K562 (cell line): ENCODE measurements around the gene ADPRHL1. TPM values are rescaled to one million over a fixed set of nuclear protein-coding genes. Genes with fewer than 3 reads are reported as not detected.
A peak's percentile ranks its signal among the peaks of the same experiment; 100 is the strongest.

ENCODE experiments used
- ATAC-seq: fragments of 200-7000 bp; cut with Tn5 transposase; 3 replicates; pipeline ENCODE4 v1.9.1; 2020; ENCODE audit warnings: moderate library complexity
- BruUV-seq: library from RNA; stranded (reverse); fragments of 400-500 nt; replicated peaks from 2 replicates; lab custom pipeline; 2021; lab: Mats Ljungman, UMichigan
- CTCF ChIA-PET: fragments of 300-600 bp; formaldehyde crosslinking; extraction: SDS; loops from one replicate; lab custom pipeline; 2021; ENCODE audit warnings: low intra/inter-chr PET ratio; lab: Yijun Ruan, JAX
- POLR2A ChIA-PET: fragments of 300-600, 350-650 bp; sonication (Branson Sonifier 250); formaldehyde crosslinking; extraction: SDS; loops from one replicate; lab custom pipeline; 2021; ENCODE audit warnings: antibody characterized with exemption, inconsistent platforms; lab: Yijun Ruan, JAX
- DNase-seq, 4 experiments: peaks; one replicate each; pipeline versions ENCODE4 v3.0.0 to v3.0.0-alpha.2; 2011 to 2018; ENCODE audit warnings: low spot score in 3 of 4, mixed read lengths in 3 of 4; ENCODE audit errors: extremely low read depth in 1 of 4
- FAIRE-seq: peaks from 2 replicates; lab custom pipeline; 2011; peaks lifted over from hg19 to GRCh38; lab: Jason Lieb, UNC
- H2AFZ ChIP-seq: 2 replicates; pipeline ENCODE4 v1.6.0; 2011; ENCODE audit warnings: low read depth, low read length, control low read depth, inconsistent platforms
- H3K27ac ChIP-seq: fragments of 200-600 bp; 3 replicates; pipeline ENCODE4 v1.8.0; 2011; ENCODE audit warnings: low read depth, mild to moderate bottlenecking, control low read depth, inconsistent platforms, low read length, moderate library complexity, mixed read lengths; ENCODE audit errors: extremely low read depth
- H3K27me3 ChIP-seq, 2 experiments: fragments of 300-600 bp in 1 of 2; 2 replicates in 1 of 2; 3 replicates in 1 of 2; pipeline versions ENCODE4 v1.6.0 to v1.8.0; 2011; ENCODE audit warnings: inconsistent platforms in 2 of 2, low read length in 2 of 2, mild to moderate bottlenecking in 1 of 2, mixed read lengths in 1 of 2, moderate library complexity in 1 of 2; ENCODE audit not compliant: control insufficient read depth in 2 of 2, insufficient read depth in 2 of 2
- H3K36me3 ChIP-seq: fragments of 300-600 bp; 3 replicates; pipeline ENCODE4 v1.8.0; 2011; ENCODE audit warnings: mild to moderate bottlenecking, low read length, inconsistent platforms; ENCODE audit not compliant: control insufficient read depth, insufficient read depth
- H3K4me1 ChIP-seq, 2 experiments: fragments of 200-600 bp in 1 of 2; replicated peaks in 1 of 2; 2 replicates in 1 of 2; 3 replicates in 1 of 2; pipeline versions ENCODE4 v1.5.1 to v1.8.0; 2011; ENCODE audit warnings: inconsistent platforms in 2 of 2, low read length in 2 of 2, mild to moderate bottlenecking in 1 of 2, mixed read lengths in 1 of 2, moderate library complexity in 1 of 2; ENCODE audit not compliant: control insufficient read depth in 2 of 2, insufficient read depth in 2 of 2
- H3K4me2 ChIP-seq: 2 replicates; pipeline ENCODE4 v1.6.1; 2011; ENCODE audit warnings: low read length, control low read depth, inconsistent platforms, mixed read lengths; ENCODE audit not compliant: insufficient read depth
- H3K4me3 ChIP-seq: fragments of 200-600 bp; sonication (generic), shearing (Covaris generic); 2 replicates; pipeline ENCODE4 v1.5.1; 2016; ENCODE audit warnings: control low read depth, inconsistent platforms
- H3K79me2 ChIP-seq: fragments of 200-600 bp; 3 replicates; pipeline ENCODE4 v1.8.0; 2011; ENCODE audit warnings: low read length, inconsistent platforms; ENCODE audit not compliant: control insufficient read depth, insufficient read depth
- H3K9ac ChIP-seq, 2 experiments: 2 replicates each; pipeline versions ENCODE4 v1.6.0 to v1.6.1; 2011; ENCODE audit warnings: low read depth in 2 of 2, low read length in 2 of 2, control low read depth in 1 of 2, inconsistent platforms in 1 of 2, mild to moderate bottlenecking in 1 of 2, mixed read lengths in 1 of 2; ENCODE audit not compliant: insufficient read depth in 1 of 2
- H3K9me1 ChIP-seq: one replicate; pipeline ENCODE4 v1.6.0; 2011; ENCODE audit warnings: inconsistent platforms, mild to moderate bottlenecking, low read length, moderate library complexity; ENCODE audit not compliant: control insufficient read depth, insufficient read depth
- H3K9me3 ChIP-seq: replicated peaks from 2 replicates; pipeline ENCODE4 v1.5.1; 2011; ENCODE audit warnings: low read depth, low read length, inconsistent platforms; ENCODE audit not compliant: control insufficient read depth, insufficient read depth
- H4K20me1 ChIP-seq: replicated peaks from 2 replicates; pipeline ENCODE4 v1.6.1; 2011; ENCODE audit warnings: low read length, inconsistent platforms, mixed read lengths; ENCODE audit not compliant: control insufficient read depth, insufficient read depth
- ADNP ChIP-seq: fragments of 200-800 bp; sonication (Bioruptor generic); IDR thresholded peaks from 2 replicates; pipeline ENCODE4 v1.6.1; 2016; ENCODE audit warnings: missing genetic modification characterization, missing compliant biosample characterization
- ETV5 ChIP-seq: sonication (generic); formaldehyde crosslinking; IDR thresholded peaks from 2 replicates; pipeline ENCODE4 v1.4.0; 2020; ENCODE audit warnings: low read depth, mild to moderate bottlenecking, missing genetic modification reagents
- EZH2 ChIP-seq: IDR thresholded peaks from 2 replicates; pipeline ENCODE4 v1.6.1; 2012; ENCODE audit warnings: low read depth, mild to moderate bottlenecking, inconsistent platforms, low read length, borderline replicate concordance
- PRPF4 ChIP-seq: fragments of 200-400 bp; formaldehyde crosslinking; IDR thresholded peaks from one replicate; pipeline ENCODE4 v1.6.1; 2017; ENCODE audit warnings: low read length, low read depth, mild to moderate bottlenecking; ENCODE audit not compliant: insufficient read depth, poor library complexity, severe bottlenecking
- ZHX1 ChIP-seq: fragments of 150-350 bp; conservative IDR thresholded peaks from 2 replicates; pipeline ENCODE4 v1.6.1; 2014; ENCODE audit warnings: low read length
- WGBS: fragments of 100-300 bp; shearing (Covaris generic); methylation state at CpG from one replicate; pipeline ENCODE4 v1.1.6; 2016; ENCODE audit warnings: low coverage, mixed read lengths; ENCODE audit not compliant: insufficient coverage; ENCODE audit errors: missing lambda C conversion rate; 5-methylcytosine and 5-hydroxymethylcytosine counted together
- in situ Hi-C: fragments of 300-500 bp; cut with MboI; formaldehyde crosslinking; loops from 4 replicates; pipeline ENCODE4 v1.15.0; 2018; ENCODE audit warnings: inconsistent platforms, mixed read lengths
- intact Hi-C: fragments of 100-400 bp; cut with micrococcal nuclease; formaldehyde crosslinking; loops from 2 replicates; pipeline ENCODE4 v1.14.2; 2022
- polyA plus RNA-seq, 8 experiments: library from polyadenylated mRNA; depleted of rRNA in 4 of 8; stranded (reverse) in 5 of 8; unstranded in 3 of 8; fragments of >200 nt; fragmentation: Nextera tagmentation in 2 of 8; fragmentation: Illumina TruSeq in 1 of 8; extraction: Ambion mirVana in 2 of 8; extraction: Trizol in 1 of 8; gene quantifications; 2 replicates each; pipeline versions ENCODE4 v1.2.1 to v1.2.3, GENCODE V29; 2011 to 2014; ENCODE audit warnings: inconsistent platforms in 1 of 8, missing spikeins in 1 of 8
- total RNA-seq, 7 experiments: library from RNA; depleted of rRNA in 6 of 7; stranded (reverse); fragments of >200 nt in 6 of 7; fragmentation: Illumina TruSeq in 2 of 7; extraction: Trizol in 2 of 7; gene quantifications; 2 replicates each; pipeline versions ENCODE4 v1.2.1 to v1.2.3, GENCODE V29; 2011 to 2021; ENCODE audit warnings: low replicate concordance in 1 of 7

ADPRHL1 gene
- total and polyA plus RNA-seq, 9 of the 15 experiments (the other 6 are each of a cell fraction or from before 2014, with no cell fraction given): 0.06 to 0.76 (median 0.37) TPM; not detected in 1

- CTCF ChIA-PET: no interaction called here
- Histone ChIP-seq H3K4me2 (no peak overlapping the region), H3K4me1 (peaks cover 0 to 30% of the 10 kb centered on the region in 2 experiments; a peak in 3 of 5 replicates), H3K9me1 (no peaks in the 10 kb centered on the region), H3K9ac (no peak overlapping the region), H3K27ac (no peak overlapping the region), H2AFZ (no peak overlapping the region), H4K20me1 (peaks cover 5% of the 10 kb centered on the region), H3K36me3 (no peaks in the 10 kb centered on the region), H3K27me3 (peaks cover 43 to 84% of the 10 kb centered on the region in 2 experiments; a peak in 4 of 5 replicates), H3K79me2 (no peaks in the 10 kb centered on the region), H3K9me3 (no peaks in the 10 kb centered on the region), H3K4me3 (no peak overlapping the region)
- no TSS peak for BruUV-seq
- TF ChIP-seq ADNP (tag) (no peak), EZH2 (0 out of 2 replicates have a peak, but pooled peaks have one; percentile 30), ETV5 (CRISPR knock-in tag) (no peak), ZHX1 (no peak), PRPF4 (no peak)
- DNase-seq: no peak
- intact Hi-C loops (no loop called here), in situ Hi-C loops (no loop called here)
- POLR2A ChIA-PET: interaction anchor here (0.6 kb wide), 2 partner anchors 29 to 175 kb away, joined by 3 read pairs; no protein-coding TSS in a partner anchor
- no peak for ATAC-seq
- 16% methylated on average over 25 of the region's 25 CpGs for WGBS
- FAIRE-seq: no peak
Observed at GRCh38 chr13:113400621-113401451, 52.5 kb downstream of the ADPRHL1 start.
